Body of pancreas (tissue), 4 donors: ENCODE data around the gene LIX1L. TPM values are rescaled to one million over a fixed set of nuclear protein-coding genes. Genes with fewer than 3 reads are reported as not detected.
A peak's percentile ranks its signal among the peaks of the same experiment; 100 is the strongest.
"Not testable (repeated sequence)": the region's sequence is repeated elsewhere in the genome, so short reads cannot be mapped to it uniquely, and the experiment has no call there.

Experiments used
- ATAC-seq: fragments of 150-250 bp; one replicate; pipeline ENCODE4 v1.9.1; 2016
- DNase-seq, 4 donors: peaks; one replicate each; pipeline ENCODE4 v3.0.0-alpha.2; 2019
- H3K27ac ChIP-seq, 4 donors: fragments of 200-600 bp; sonication (generic); 1 replicate in 3 of 4; 2 replicates in 1 of 4; pipeline versions ENCODE4 v1.5.1 to v1.6.1; 2016 to 2019; ENCODE audit warnings: mild to moderate bottlenecking in 1 of 4, mixed read lengths in 1 of 4, moderate library complexity in 1 of 4
- H3K27me3 ChIP-seq, 2 donors: fragments of 200-600 bp; sonication (generic); one replicate each; pipeline ENCODE4 v1.6.0; 2016; ENCODE audit warnings: mild to moderate bottlenecking in 1 of 2
- H3K36me3 ChIP-seq, 2 donors: fragments of 200-600 bp; sonication (generic); replicated peaks in 1 of 2; 2 replicates each; pipeline ENCODE4 v1.5.1; 2016; ENCODE audit warnings: low read depth in 2 of 2; ENCODE audit not compliant: insufficient read depth in 1 of 2
- H3K4me1 ChIP-seq: fragments of 200-600 bp; sonication (generic); one replicate; pipeline ENCODE4 v1.6.0; 2016
- H3K4me3 ChIP-seq, 2 donors: fragments of 200-600 bp; sonication (generic); 1 replicate in 1 of 2; 2 replicates in 1 of 2; pipeline ENCODE4 v1.5.1; 2016 to 2019
- H3K9me3 ChIP-seq, 3 donors: fragments of 200-600 bp; sonication (generic); 1 replicate in 2 of 3; 2 replicates in 1 of 3; pipeline ENCODE4 v1.5.1; 2016
- CTCF ChIP-seq, 7 experiments: fragments of 450-650 bp in 4 of 7; fragments of 200-600 bp in 3 of 7; sonication (generic) in 3 of 7; IDR thresholded peaks; one replicate each; pipeline ENCODE4 v1.5.1; 2016 to 2019; ENCODE audit warnings: antibody characterized with exemption in 7 of 7
- POLR2A ChIP-seq, 3 donors: fragments of 450-650 bp; IDR thresholded peaks; one replicate each; pipeline ENCODE4 v1.6.1; 2016; ENCODE audit warnings: antibody characterized with exemption in 3 of 3, mild to moderate bottlenecking in 2 of 3
- WGBS, 2 donors: methylation state at CpG; one replicate each; pipeline ENCODE4 v1.1.5; 2017; 5-methylcytosine and 5-hydroxymethylcytosine counted together
- intact Hi-C: fragments of 100-400 bp; cut with DNase I; formaldehyde crosslinking; loops from one replicate; pipeline ENCODE4 v1.15.1; 2023
- total RNA-seq, 2 donors: library from RNA; depleted of rRNA; stranded (reverse); fragments of >200 nt; gene quantifications; one replicate each; pipeline ENCODE4 v1.1.0, GENCODE V29; 2016

Gene LIX1L
- total RNA-seq, 2 donors from 2014 or later = 8.3 to 16.5 TPM

GRCh38 chr1:145942871-145943270 lies 14.9 kb downstream of the LIX1L start:
- intact Hi-C loops = no loop called here
- DNase-seq (no peak), ATAC-seq (no peak)
- Histone ChIP-seq H3K27ac (no peak overlapping the region), H3K4me3 (no peak overlapping the region), H3K4me1 (no peaks in the 10 kb centered on the region), H3K9me3 (no peaks in the 10 kb centered on the region), H3K36me3 (no peaks in the 10 kb centered on the region), H3K27me3 (no peaks in the 10 kb centered on the region)
- 76 to 80% methylated on average over 6 of the region's 6 CpGs for WGBS, 2 donors
- TF ChIP-seq POLR2A (IDR thresholded peaks at IDR 0.05) = no peak

- intact Hi-C loops = no loop called here
- ATAC-seq = no peak
- Histone ChIP-seq H3K27me3 (no peaks in the 10 kb centered on the region), H3K4me3 (no peak overlapping the region), H3K27ac (no peak overlapping the region), H3K9me3 (no peaks in the 10 kb centered on the region), H3K4me1 (no peaks in the 10 kb centered on the region), H3K36me3 (no peaks in the 10 kb centered on the region)
- no peak for DNase-seq
- no peak for TF ChIP-seq POLR2A (IDR thresholded peaks at IDR 0.05)
- no peak for TF ChIP-seq CTCF (IDR thresholded peaks at IDR 0.05)
- 86 to 89% methylated on average over 4 of the region's 4 CpGs for WGBS, 2 donors
Observed at GRCh38 chr1:145942405-145942804, 15.4 kb downstream of the LIX1L start.

GRCh38 chr1:145937436-145937835 lies 20.4 kb downstream of the LIX1L start:
- H3K36me3 ChIP-seq = no peaks in the 10 kb centered on the region
- H3K27me3 ChIP-seq = no peaks in the 10 kb centered on the region
- H3K9me3 ChIP-seq = no peaks in the 10 kb centered on the region
- TF ChIP-seq POLR2A (IDR thresholded peaks at IDR 0.05) = no peak
- no peak for TF ChIP-seq CTCF (IDR thresholded peaks at IDR 0.05)
- no peak overlapping the region for H3K4me3 ChIP-seq
- WGBS, 2 donors = 50 to 63% methylated on average over 1 of the region's 1 CpG
- H3K27ac ChIP-seq = peak overlapping the region in 1 of 4 donors; percentile 49
- DNase-seq (no peak), ATAC-seq (peak; percentile 45)
- H3K4me1 ChIP-seq = no peaks in the 10 kb centered on the region
- intact Hi-C loops = no loop called here

GRCh38 chr1:145936247-145936646 lies 21.6 kb downstream of the LIX1L start:
- WGBS, 2 donors = 74 to 85% methylated on average over 8 of the region's 8 CpGs
- no peak overlapping the region for H3K4me3 ChIP-seq
- H3K27ac ChIP-seq = no peak overlapping the region
- no peaks in the 10 kb centered on the region for H3K27me3 ChIP-seq
- H3K36me3 ChIP-seq = no peaks in the 10 kb centered on the region
- no peak for ATAC-seq
- no peaks in the 10 kb centered on the region for H3K9me3 ChIP-seq
- no peaks in the 10 kb centered on the region for H3K4me1 ChIP-seq
- intact Hi-C loops = no loop called here
- TF ChIP-seq CTCF (IDR thresholded peaks at IDR 0.05) = no peak
- no peak for TF ChIP-seq POLR2A (IDR thresholded peaks at IDR 0.05)
- no peak for DNase-seq

GRCh38 chr1:145935708-145936107 lies 22.1 kb downstream of the LIX1L start:
- H3K4me3 ChIP-seq = no peak overlapping the region
- no peaks in the 10 kb centered on the region for H3K4me1 ChIP-seq
- intact Hi-C loops = no loop called here
- no peaks in the 10 kb centered on the region for H3K36me3 ChIP-seq
- ATAC-seq = no peak
- TF ChIP-seq CTCF (IDR thresholded peaks at IDR 0.05) = no peak
- TF ChIP-seq POLR2A (IDR thresholded peaks at IDR 0.05) = no peak
- H3K27me3 ChIP-seq = no peaks in the 10 kb centered on the region
- no peaks in the 10 kb centered on the region for H3K9me3 ChIP-seq
- no peak overlapping the region for H3K27ac ChIP-seq
- no peak for DNase-seq

GRCh38 chr1:145932522-145933009 lies 25.3 kb downstream of the LIX1L start:
- DNase-seq, intact Hi-C loops, H3K36me3 ChIP-seq, H3K27ac ChIP-seq, H3K4me1 ChIP-seq, H3K4me3 ChIP-seq, H3K9me3 ChIP-seq, H3K27me3 ChIP-seq, ATAC-seq: not testable (repeated sequence)
- WGBS, 2 donors = 58 to 70% methylated on average over 9 of the region's 9 CpGs
